ENCODE measurements around the gene PLS1. TPM values are rescaled to one million over a fixed set of nuclear protein-coding genes. Genes with fewer than 3 reads are reported as not detected.
A peak's percentile ranks its signal among the peaks of the same experiment; 100 is the strongest.
"Not testable (repeated sequence)": the region's sequence is repeated elsewhere in the genome, so short reads cannot be mapped to it uniquely, and the experiment has no call there.

Gene PLS1
- total and polyA plus RNA-seq, 4 donors = 0.54 to 36.2 (median 1.0) TPM

DNA sequence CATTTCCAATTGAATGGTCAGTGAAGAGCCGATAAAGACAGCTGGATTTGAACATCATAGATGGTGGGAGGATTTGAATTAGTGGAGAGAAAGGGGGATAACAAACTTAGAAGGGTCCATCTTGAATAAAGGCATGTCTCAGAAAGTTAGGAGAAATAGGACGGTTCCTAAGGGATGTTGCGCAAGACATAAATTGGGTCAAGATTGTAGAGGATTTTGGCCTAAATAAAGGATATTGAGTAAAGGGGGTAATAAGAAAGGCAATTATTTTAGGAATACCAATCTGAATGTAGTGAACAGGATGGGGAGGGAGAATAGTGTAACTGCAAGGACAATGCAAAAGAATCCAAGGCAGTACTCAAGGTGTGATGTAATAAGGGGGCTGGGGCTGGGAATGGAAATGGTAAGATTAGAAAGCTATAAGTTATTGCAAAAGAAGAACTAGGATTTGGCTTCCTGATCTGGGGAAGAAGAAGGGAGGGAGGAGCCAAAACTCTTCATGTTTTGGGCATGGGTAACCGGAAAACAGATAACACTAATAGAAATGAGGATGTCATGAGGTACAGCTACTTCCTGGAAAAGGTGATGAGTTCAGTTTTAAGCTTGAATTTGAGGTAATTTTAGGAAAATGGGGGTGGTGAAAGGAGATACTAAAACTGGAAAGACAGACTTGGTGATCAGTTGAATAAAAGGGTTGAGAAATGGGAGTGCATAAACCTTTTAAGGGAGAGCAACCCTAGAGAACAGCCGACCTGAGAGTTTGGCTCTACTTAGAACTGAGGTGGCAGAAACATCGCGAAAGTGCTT, 110.3 kb downstream of the PLS1 start:
- no peak for ATAC-seq (ENCODE audit: low FRiP score)
- DNase-seq = no peak
- WGBS, 2 donors = 84 to 88% methylated on average over 7 of the region's 7 CpGs
- Histone ChIP-seq H3K27me3 (ENCODE audit: control insufficient read depth in 1 of 2, insufficient read depth in 2 of 2, low read length in 1 of 2) (no peaks in the 10 kb centered on the region), H3K9me3 (ENCODE audit: control insufficient read depth, low read length) (no peaks in the 10 kb centered on the region), H3K36me3 (ENCODE audit: control insufficient read depth in 1 of 2, insufficient read depth in 2 of 2, low read length in 1 of 2) (no peaks in the 10 kb centered on the region), H3K4me3 (ENCODE audit: low read length in 2 of 2) (no peak overlapping the region), H3K27ac (ENCODE audit: low read depth in 1 of 2, low read length in 2 of 2) (no peak overlapping the region), H3K4me1 (ENCODE audit: control insufficient read depth in 1 of 2, insufficient read depth in 2 of 2, low read length in 2 of 2) (no peaks in the 10 kb centered on the region)
- intact Hi-C loops (cut with DNase I) = no loop called here

DNA sequence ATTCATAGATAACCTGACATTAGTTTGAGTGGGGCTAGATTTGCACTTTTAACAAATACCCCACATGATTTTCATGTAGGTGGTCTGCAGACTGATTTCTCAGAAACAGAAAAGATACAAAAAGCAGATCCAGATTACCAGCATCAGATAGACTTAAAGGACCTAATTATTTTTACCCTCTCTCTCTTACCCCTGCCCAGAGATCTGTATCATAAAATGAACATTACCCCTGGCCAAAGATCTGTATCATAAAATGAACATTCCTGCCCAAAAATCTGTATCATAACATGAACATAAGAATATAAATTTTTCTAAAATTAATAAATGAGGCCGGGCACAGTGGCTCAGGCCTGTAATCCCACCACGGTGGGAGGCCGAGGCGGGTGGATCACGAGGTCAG, 113.0 kb downstream of the PLS1 start:
- Histone ChIP-seq H3K27me3 (ENCODE audit: control insufficient read depth in 1 of 2, insufficient read depth in 2 of 2, low read length in 1 of 2) (no peaks in the 10 kb centered on the region), H3K36me3 (ENCODE audit: control insufficient read depth in 1 of 2, insufficient read depth in 2 of 2, low read length in 1 of 2) (no peaks in the 10 kb centered on the region), H3K4me1 (ENCODE audit: control insufficient read depth in 1 of 2, insufficient read depth in 2 of 2, low read length in 2 of 2) (no peaks in the 10 kb centered on the region), H3K9me3 (ENCODE audit: control insufficient read depth, low read length) (no peaks in the 10 kb centered on the region), H3K27ac (ENCODE audit: low read depth in 1 of 2, low read length in 2 of 2) (no peak overlapping the region), H3K4me3 (ENCODE audit: low read length in 2 of 2) (no peak overlapping the region)
- DNase-seq (no peak), ATAC-seq (ENCODE audit: low FRiP score) (no peak)
- WGBS, 2 donors = 92 to 97% methylated on average over 5 of the region's 5 CpGs
- intact Hi-C loops (cut with DNase I) = no loop called here

DNA sequence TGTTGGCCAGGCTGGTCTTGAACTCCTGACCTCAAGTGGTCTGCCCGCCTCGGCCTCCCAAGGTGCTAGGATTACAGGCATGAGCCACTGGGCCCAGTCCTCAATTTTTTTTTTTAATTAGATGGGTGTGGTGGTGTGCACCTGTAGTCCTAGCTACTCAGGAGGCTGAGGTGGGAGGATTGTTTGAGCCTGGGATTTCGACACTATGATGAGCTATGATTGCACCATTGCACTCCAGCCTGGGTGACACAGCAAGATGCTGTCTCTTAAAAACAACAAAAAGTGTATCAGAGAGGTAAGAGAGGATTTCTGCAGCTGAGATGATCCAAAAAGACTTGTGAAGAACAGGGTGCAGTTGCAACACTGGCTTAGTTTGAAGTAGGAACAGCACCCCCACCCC, 118.7 kb downstream of the PLS1 start:
- intact Hi-C loops (cut with DNase I) = not testable (repeated sequence)
- 91 to 97% methylated on average over 3 of the region's 3 CpGs for WGBS, 2 donors

DNA sequence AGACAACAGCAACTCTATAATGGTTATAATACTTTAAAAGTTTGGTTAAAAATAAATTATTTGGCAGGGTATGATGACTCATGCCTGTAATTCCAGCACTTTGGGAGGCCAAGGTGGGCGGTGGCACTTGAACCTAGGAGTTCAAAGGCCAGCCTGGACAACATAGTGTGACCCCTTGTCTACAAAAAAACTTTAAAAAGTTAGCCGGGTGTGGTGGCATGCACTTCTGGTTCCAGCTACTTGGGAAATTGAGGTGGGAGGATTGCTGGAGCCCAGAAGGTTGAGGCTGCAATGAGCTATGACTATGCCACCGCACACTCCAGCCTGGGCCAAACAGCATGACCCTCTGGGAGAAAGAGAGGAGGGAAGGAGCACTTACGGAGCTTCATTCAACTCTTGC, 119.9 kb downstream of the PLS1 start:
- intact Hi-C loops (cut with DNase I) = no loop called here
- no peaks in the 10 kb centered on the region for H3K4me1 ChIP-seq (ENCODE audit: control insufficient read depth in 1 of 2, insufficient read depth in 2 of 2, low read length in 2 of 2)
- no peak for DNase-seq
- H3K27ac ChIP-seq (ENCODE audit: low read depth in 1 of 2, low read length in 2 of 2) = no peak overlapping the region
- 88 to 93% methylated on average over 4 of the region's 4 CpGs for WGBS, 2 donors
- H3K9me3 ChIP-seq (ENCODE audit: control insufficient read depth, low read length) = no peaks in the 10 kb centered on the region
- H3K4me3 ChIP-seq (ENCODE audit: low read length in 2 of 2) = no peak overlapping the region
- ATAC-seq (ENCODE audit: low FRiP score) = no peak
- no peaks in the 10 kb centered on the region for H3K27me3 ChIP-seq (ENCODE audit: control insufficient read depth in 1 of 2, insufficient read depth in 2 of 2, low read length in 1 of 2)
- no peaks in the 10 kb centered on the region for H3K36me3 ChIP-seq (ENCODE audit: control insufficient read depth in 1 of 2, insufficient read depth in 2 of 2, low read length in 1 of 2)

More for the DNA sequence above, 118.7 kb downstream of the PLS1 start:
- not testable (repeated sequence) for H3K27ac ChIP-seq (ENCODE audit: low read depth in 1 of 2, low read length in 2 of 2); ATAC-seq (ENCODE audit: low FRiP score); H3K9me3 ChIP-seq (ENCODE audit: control insufficient read depth, low read length); DNase-seq; H3K4me3 ChIP-seq (ENCODE audit: low read length in 2 of 2); H3K36me3 ChIP-seq (ENCODE audit: control insufficient read depth in 1 of 2, insufficient read depth in 2 of 2, low read length in 1 of 2); H3K4me1 ChIP-seq (ENCODE audit: control insufficient read depth in 1 of 2, insufficient read depth in 2 of 2, low read length in 2 of 2); H3K27me3 ChIP-seq (ENCODE audit: control insufficient read depth in 1 of 2, insufficient read depth in 2 of 2, low read length in 1 of 2)

DNA sequence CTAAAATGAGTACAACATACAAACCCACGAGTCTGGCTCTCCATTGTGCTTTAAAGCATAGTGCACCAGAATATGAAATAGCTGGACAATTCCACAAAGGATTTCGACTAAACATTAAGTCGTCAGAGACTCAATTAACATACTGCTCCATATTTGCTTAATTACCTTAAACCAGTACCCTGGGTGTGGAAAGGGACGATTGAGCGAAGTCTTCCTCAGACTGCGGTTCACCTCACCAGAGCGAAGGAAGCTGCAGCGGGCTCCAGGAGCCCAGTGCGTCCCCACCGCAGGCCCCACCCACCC, 127.4 kb downstream of the PLS1 start:
- DNase-seq (no peak), ATAC-seq (ENCODE audit: low FRiP score) (no peak)
- intact Hi-C loops (cut with DNase I) = loop anchor here in 1 of 2 donors (5.0 to 10.0 kb wide), 4 partner anchors 126 to 276 kb away; partner anchors contain the start of genes ATR, PLS1 and XRN1
- Histone ChIP-seq H3K27me3 (ENCODE audit: control insufficient read depth in 1 of 2, insufficient read depth in 2 of 2, low read length in 1 of 2) (no peaks in the 10 kb centered on the region), H3K9me3 (ENCODE audit: control insufficient read depth, low read length) (no peaks in the 10 kb centered on the region), H3K4me1 (ENCODE audit: control insufficient read depth in 1 of 2, insufficient read depth in 2 of 2, low read length in 2 of 2) (no peaks in the 10 kb centered on the region), H3K27ac (ENCODE audit: low read depth in 1 of 2, low read length in 2 of 2) (no peak overlapping the region), H3K4me3 (ENCODE audit: low read length in 2 of 2) (peak overlapping the region; percentile 91 to 95), H3K36me3 (ENCODE audit: control insufficient read depth in 1 of 2, insufficient read depth in 2 of 2, low read length in 1 of 2) (no peaks in the 10 kb centered on the region)
- WGBS, 2 donors = 1% methylated on average over 10 of the region's 10 CpGs

DNA sequence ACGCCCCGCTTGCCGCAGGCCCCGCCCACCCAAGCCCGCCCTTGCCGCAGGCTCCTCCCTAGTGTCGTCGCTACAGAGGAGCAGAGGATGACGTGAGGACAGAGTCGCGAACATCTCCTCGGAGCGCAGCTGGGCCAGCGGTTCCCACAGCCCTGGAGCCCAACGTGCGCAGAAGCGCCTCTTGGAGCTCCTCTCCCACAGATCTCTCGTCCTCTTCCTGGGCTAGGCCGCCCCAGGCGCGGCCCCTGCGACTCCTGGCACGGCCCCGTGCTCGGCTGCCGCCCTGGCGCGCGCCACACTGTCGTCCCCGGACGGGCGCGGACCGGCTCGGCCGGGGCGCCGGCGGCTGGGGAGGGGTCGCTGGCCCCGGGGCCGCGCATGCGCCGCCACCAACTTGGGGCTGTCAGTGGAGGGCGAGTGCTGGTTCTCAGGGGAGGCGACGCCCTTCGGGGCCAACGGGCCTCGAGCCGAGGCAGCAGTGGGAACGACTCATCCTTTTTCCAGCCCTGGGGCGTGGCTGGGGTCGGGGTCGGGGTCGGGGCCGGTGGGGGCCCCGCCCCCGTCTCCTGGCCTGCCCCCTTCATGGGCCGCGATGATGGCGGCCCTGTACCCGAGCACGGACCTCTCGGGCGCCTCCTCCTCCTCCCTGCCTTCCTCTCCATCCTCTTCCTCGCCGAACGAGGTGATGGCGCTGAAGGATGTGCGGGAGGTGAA, 127.9 kb downstream of the PLS1 start, which contains the start of gene TRPC1:
Gene TRPC1, plus strand, starts transcription at position 67 of the 714 bp plus-strand sequence. Its CDS starts 526 bp downstream, at position 593.
- H3K27ac ChIP-seq (ENCODE audit: low read depth in 1 of 2, low read length in 2 of 2) = peak within 1 kb of the TSS; percentile 20 to 98
- intact Hi-C loops (cut with DNase I) = loop anchor here in 1 of 2 donors (5.0 to 10.0 kb wide), 4 partner anchors 127 to 277 kb away; partner anchors contain the start of genes ATR, PLS1 and XRN1
- 0 to 1% methylated on average over 51 to 73 of the region's 73 CpGs for WGBS, 2 donors

DNA sequence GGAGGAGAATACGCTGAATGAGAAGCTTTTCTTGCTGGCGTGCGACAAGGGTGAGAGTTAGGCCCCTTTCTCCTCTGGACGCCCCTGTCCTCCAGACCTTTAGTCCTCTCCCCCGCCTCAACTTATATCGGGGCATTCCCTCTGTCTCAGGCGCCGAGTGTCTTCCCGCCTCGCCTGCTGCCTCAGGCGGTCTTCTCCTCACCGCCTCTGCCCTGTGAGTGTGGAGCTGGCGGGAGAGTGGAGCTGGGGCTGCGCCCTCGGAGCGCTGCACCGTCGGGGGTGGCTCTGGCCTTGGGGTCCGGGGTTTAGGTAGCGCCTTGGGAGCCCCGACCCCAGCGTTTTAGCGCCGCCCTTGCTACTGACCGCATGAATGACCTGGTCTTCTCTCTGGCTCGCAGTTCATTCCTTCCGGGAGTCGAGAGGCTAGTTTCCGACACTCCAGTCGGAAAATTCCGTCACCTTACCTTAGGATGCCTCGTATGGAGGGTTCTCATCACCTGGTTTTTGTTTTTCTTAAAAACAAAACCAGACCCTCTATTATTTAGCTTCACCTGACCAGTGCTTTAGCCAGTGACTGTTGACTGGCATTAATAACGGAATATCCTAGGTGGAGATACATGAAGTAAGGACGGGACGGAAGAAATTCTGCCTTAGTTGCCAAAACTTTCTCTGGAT, 128.6 kb downstream of the PLS1 start:
- Histone ChIP-seq H3K36me3 (ENCODE audit: control insufficient read depth in 1 of 2, insufficient read depth in 2 of 2, low read length in 1 of 2) (no peaks in the 10 kb centered on the region), H3K27me3 (ENCODE audit: control insufficient read depth in 1 of 2, insufficient read depth in 2 of 2, low read length in 1 of 2) (no peaks in the 10 kb centered on the region), H3K4me3 (ENCODE audit: low read length in 2 of 2) (peak overlapping the region; percentile 91 to 95), H3K9me3 (ENCODE audit: control insufficient read depth, low read length) (no peaks in the 10 kb centered on the region), H3K4me1 (ENCODE audit: control insufficient read depth in 1 of 2, insufficient read depth in 2 of 2, low read length in 2 of 2) (no peaks in the 10 kb centered on the region), H3K27ac (ENCODE audit: low read depth in 1 of 2, low read length in 2 of 2) (peak overlapping the region in 1 of 2 donors; percentile 98)
- peak; percentile 82 for ATAC-seq (ENCODE audit: low FRiP score)
- peak; percentile 52 to 78 for DNase-seq
- intact Hi-C loops (cut with DNase I) = loop anchor here (5.0 to 10.0 kb wide), 4 partner anchors 128 to 278 kb away; partner anchors contain the start of genes ATR (in 2 of the 2), PLS1 (in 1 of the 2) and XRN1 (in 1 of the 2)
- WGBS, 2 donors = 1 to 2% methylated on average over 35 of the region's 35 CpGs

More for the DNA sequence above, 127.9 kb downstream of the PLS1 start, which contains the start of gene TRPC1:
- Histone ChIP-seq H3K4me1 (ENCODE audit: control insufficient read depth in 1 of 2, insufficient read depth in 2 of 2, low read length in 2 of 2) (no peaks in the 10 kb centered on the region), H3K36me3 (ENCODE audit: control insufficient read depth in 1 of 2, insufficient read depth in 2 of 2, low read length in 1 of 2) (no peaks in the 10 kb centered on the region), H3K27me3 (ENCODE audit: control insufficient read depth in 1 of 2, insufficient read depth in 2 of 2, low read length in 1 of 2) (no peaks in the 10 kb centered on the region), H3K9me3 (ENCODE audit: control insufficient read depth, low read length) (no peaks in the 10 kb centered on the region), H3K4me3 (ENCODE audit: low read length in 2 of 2) (peak within 1 kb of the TSS; percentile 91 to 95)
- ATAC-seq (ENCODE audit: low FRiP score) (peak; percentile 93), DNase-seq (peak; percentile 80 to 89)

DNA sequence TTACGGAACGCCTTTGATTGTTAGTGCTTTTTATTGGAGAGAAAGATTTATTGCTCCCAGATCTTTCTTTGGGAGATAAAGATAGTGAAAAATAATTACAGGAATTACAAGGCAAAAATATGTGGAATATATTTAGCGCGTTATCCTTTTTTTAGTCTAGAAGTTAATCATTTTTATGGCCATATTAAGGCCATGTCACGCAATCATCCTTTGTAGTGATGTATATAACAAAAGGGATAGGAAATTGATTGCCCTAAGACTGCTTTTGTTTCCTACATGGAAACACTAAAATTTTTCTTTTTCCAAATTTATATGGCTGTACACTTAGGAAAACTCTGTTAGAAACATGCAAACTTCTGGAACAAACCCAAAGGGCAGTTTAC, 129.2 kb downstream of the PLS1 start:
- ATAC-seq (ENCODE audit: low FRiP score) (no peak), DNase-seq (no peak)
- Histone ChIP-seq H3K27ac (ENCODE audit: low read depth in 1 of 2, low read length in 2 of 2) (no peak overlapping the region), H3K27me3 (ENCODE audit: control insufficient read depth in 1 of 2, insufficient read depth in 2 of 2, low read length in 1 of 2) (no peaks in the 10 kb centered on the region), H3K9me3 (ENCODE audit: control insufficient read depth, low read length) (no peaks in the 10 kb centered on the region), H3K4me1 (ENCODE audit: control insufficient read depth in 1 of 2, insufficient read depth in 2 of 2, low read length in 2 of 2) (no peaks in the 10 kb centered on the region), H3K4me3 (ENCODE audit: low read length in 2 of 2) (peak overlapping the region; percentile 91 to 95), H3K36me3 (ENCODE audit: control insufficient read depth in 1 of 2, insufficient read depth in 2 of 2, low read length in 1 of 2) (no peaks in the 10 kb centered on the region)
- intact Hi-C loops (cut with DNase I) = loop anchor here (5.0 to 10.0 kb wide), 2 partner anchors 148 to 269 kb away; partner anchors contain the start of gene ATR (in 1 of the 2)
- WGBS, 2 donors = 46 to 52% methylated on average over 5 of the region's 5 CpGs
